BLaER1 (cell line): ENCODE measurements around the gene STON2.

ENCODE experiments used
- H3K27ac ChIP-seq: shearing (Covaris generic); formaldehyde crosslinking; 2 replicates; pipeline ENCODE4 v1.8.1; 2022
- H3K27me3 ChIP-seq: shearing (Covaris generic); formaldehyde crosslinking; 2 replicates; pipeline ENCODE4 v1.8.1; 2022
- H3K36me3 ChIP-seq: shearing (Covaris generic); formaldehyde crosslinking; 2 replicates; pipeline ENCODE4 v1.8.1; 2022
- H3K4me1 ChIP-seq: shearing (Covaris generic); formaldehyde crosslinking; 2 replicates; pipeline ENCODE4 v1.8.1; 2022
- H3K4me2 ChIP-seq: shearing (Covaris generic); formaldehyde crosslinking; 2 replicates; pipeline ENCODE4 v1.8.1; 2022
- H3K4me3 ChIP-seq: shearing (Covaris generic); formaldehyde crosslinking; 2 replicates; pipeline ENCODE4 v1.8.1; 2022
- H3K9ac ChIP-seq: shearing (Covaris generic); formaldehyde crosslinking; 2 replicates; pipeline ENCODE4 v1.8.1; 2022
- H3K9me3 ChIP-seq: shearing (Covaris generic); formaldehyde crosslinking; 2 replicates; pipeline ENCODE4 v1.8.1; 2022
- H4K20me1 ChIP-seq: shearing (Covaris generic); formaldehyde crosslinking; 2 replicates; pipeline ENCODE4 v1.8.1; 2022
- Cebpa-rat ChIP-seq: shearing (Covaris generic); IDR thresholded peaks from 2 replicates; pipeline ENCODE4 v1.8.1; 2022

The STON2 gene

DNA sequence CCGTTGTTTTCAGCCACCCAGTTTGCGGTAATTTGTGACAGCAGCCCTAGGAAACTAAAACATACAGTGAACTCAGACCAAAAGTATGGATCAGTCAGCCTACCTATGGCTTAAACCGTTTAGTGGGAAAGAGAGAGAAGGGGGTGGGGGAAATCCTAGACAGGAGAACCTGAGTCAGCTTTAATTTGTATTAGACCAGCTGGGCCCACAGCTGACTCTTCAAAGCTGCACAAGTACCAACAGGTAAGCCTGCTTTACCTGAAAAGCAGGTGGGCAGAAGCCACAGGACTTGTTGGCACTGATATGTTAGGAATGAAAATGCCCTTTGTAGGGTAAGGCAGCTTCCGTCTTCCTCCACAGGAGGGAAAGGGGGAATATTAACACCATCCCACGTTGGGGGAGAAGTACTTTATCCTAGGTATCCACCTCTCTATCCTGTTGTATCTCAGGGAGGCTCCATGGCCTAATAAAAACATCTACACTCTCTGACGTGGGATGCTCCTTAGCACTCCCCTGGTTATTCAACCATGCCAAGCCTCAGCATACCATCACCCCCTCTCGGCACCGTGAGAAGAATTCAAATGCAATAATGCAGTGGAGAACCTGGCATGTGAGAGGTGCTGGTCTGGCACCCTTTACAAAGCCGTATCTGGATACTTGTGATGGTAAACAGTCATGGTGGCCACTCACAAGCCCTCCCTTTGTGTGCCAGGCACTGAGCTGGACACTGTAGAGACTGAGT, 70.3 kb downstream of the STON2 start:
- TF ChIP-seq Cebpa-rat: no peak
- H3K36me3 ChIP-seq: no peaks in the 10 kb centered on the region
- H3K4me2 ChIP-seq: no peak overlapping the region
- H3K27me3 ChIP-seq: no peaks in the 10 kb centered on the region
- no peak overlapping the region for H3K27ac ChIP-seq
- H3K9ac ChIP-seq: no peak overlapping the region
- H3K4me1 ChIP-seq: no peaks in the 10 kb centered on the region
- no peaks in the 10 kb centered on the region for H3K9me3 ChIP-seq
- no peak overlapping the region for H3K4me3 ChIP-seq
- H4K20me1 ChIP-seq: no peaks in the 10 kb centered on the region

DNA sequence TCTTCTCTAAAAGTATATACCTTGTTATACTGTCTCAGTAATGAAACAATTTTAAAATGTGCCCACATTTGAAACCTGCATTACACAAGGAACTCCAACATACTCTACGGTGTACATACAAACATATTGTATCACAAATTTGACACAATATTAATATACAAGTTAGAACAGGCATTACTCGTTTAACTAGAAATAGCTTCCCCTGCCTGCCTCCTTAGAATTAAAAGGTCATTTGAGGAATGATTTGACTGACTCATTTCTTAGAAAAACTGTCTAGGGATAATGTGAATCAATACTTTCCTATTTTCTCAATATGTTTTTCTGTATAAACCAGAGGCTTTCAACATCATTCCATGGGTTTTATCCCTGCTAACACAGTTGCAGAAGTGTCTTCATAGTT, 73.7 kb downstream of the STON2 start:
- TF ChIP-seq Cebpa-rat: no peak
- no peak overlapping the region for H3K4me3 ChIP-seq
- no peak overlapping the region for H3K27ac ChIP-seq
- no peak overlapping the region for H3K9ac ChIP-seq
- no peaks in the 10 kb centered on the region for H4K20me1 ChIP-seq
- no peaks in the 10 kb centered on the region for H3K36me3 ChIP-seq
- H3K4me1 ChIP-seq: no peaks in the 10 kb centered on the region
- H3K4me2 ChIP-seq: no peak overlapping the region
- no peaks in the 10 kb centered on the region for H3K9me3 ChIP-seq
- H3K27me3 ChIP-seq: no peaks in the 10 kb centered on the region

DNA sequence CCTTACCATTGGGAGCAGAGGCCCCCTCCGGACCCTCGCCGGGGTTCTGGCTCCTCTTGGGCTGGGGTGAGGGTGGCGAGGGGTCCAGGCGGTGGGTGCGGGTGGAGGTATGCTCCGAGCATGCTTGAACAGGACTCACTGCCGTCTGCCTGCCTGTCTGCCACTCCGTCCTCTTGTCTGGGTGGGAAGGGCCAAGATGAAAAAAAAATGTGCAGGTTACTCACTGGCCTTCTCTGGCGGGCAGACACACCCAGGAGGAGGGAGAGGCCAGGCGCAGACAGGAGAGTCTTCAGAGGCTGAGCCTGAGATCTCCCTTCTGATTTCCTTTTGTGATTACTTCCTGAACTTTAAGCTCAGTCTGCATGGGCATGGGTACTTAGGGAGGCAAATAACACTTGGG, 76.1 kb downstream of the STON2 start:
- Histone ChIP-seq H3K4me3 (no peak overlapping the region), H3K36me3 (no peaks in the 10 kb centered on the region), H3K9me3 (0 out of 2 replicates have a peak, but pooled peaks cover 5% of the 10 kb centered on the region), H4K20me1 (no peaks in the 10 kb centered on the region), H3K9ac (no peak overlapping the region), H3K27ac (no peak overlapping the region), H3K4me1 (no peaks in the 10 kb centered on the region), H3K27me3 (no peaks in the 10 kb centered on the region), H3K4me2 (no peak overlapping the region)
- TF ChIP-seq Cebpa-rat: no peak

DNA sequence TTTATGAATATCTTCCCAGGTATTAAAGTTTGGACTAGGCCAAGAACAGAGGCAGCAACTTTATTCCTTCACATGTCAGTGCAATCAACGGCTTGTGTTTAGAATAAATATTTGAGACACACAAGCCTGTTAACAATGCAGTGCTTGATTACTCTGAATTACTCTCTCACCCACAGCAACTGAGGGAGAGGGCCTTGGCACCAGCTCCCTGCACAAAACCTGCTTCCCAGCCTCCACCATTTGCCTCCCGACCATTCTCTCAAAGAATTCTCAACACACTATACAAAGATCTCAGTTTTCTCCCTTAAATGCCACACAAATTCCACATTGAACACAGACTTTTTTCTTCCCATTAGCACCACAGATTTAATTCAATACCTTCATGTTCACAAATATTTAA, 77.0 kb downstream of the STON2 start:
- no peak overlapping the region for H3K27ac ChIP-seq
- no peak overlapping the region for H3K4me3 ChIP-seq
- no peaks in the 10 kb centered on the region for H3K36me3 ChIP-seq
- no peaks in the 10 kb centered on the region for H4K20me1 ChIP-seq
- no peak overlapping the region for H3K4me2 ChIP-seq
- no peak overlapping the region for H3K9ac ChIP-seq
- H3K9me3 ChIP-seq: 0 out of 2 replicates have a peak, but pooled peaks cover 5% of the 10 kb centered on the region
- no peak for TF ChIP-seq Cebpa-rat
- no peaks in the 10 kb centered on the region for H3K27me3 ChIP-seq
- no peaks in the 10 kb centered on the region for H3K4me1 ChIP-seq

DNA sequence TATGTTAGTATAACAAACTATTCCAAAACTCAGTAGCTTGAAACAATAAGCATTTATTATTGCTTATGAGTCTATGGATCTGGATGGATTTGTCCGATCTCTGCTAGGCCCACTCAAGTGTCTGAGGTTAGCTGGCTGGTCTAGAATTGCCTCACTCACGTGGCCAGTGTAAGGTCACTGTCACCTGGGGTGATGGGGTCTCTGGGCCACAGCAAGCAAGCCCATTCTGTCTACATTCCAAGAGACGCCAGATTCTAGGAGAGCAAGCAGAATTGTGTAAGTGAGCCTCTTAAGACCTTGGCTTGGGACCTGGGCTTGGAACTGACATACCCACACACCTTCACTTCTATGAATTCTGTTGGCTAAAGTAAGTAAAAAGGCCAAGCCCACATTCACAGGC, 80.2 kb downstream of the STON2 start:
- Histone ChIP-seq H3K4me3 (no peak overlapping the region), H3K9ac (no peak overlapping the region), H3K27me3 (no peaks in the 10 kb centered on the region), H3K4me1 (no peaks in the 10 kb centered on the region), H3K9me3 (0 out of 2 replicates have a peak, but pooled peaks cover 5% of the 10 kb centered on the region), H3K27ac (no peak overlapping the region), H3K36me3 (no peaks in the 10 kb centered on the region), H3K4me2 (no peak overlapping the region), H4K20me1 (no peaks in the 10 kb centered on the region)
- no peak for TF ChIP-seq Cebpa-rat

DNA sequence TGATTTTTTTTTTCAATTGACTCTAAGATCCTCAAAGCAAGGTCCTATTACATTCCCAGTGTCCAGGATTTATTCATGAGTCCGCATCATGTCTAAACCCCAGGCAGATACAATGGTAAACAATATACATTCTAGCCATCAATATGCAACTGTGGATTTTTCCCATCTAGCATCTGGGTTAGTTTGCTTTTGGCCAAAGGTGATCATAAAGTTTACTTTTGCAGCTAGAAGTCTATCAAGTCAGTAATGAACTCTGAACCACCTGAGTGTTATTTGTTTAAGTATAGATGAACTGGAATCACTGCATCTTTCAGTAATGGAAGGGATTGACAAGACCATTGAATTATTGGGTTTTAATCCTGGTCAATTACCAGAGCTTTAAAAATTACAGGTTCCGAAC, 80.8 kb downstream of the STON2 start:
- H3K4me3 ChIP-seq: no peak overlapping the region

DNA sequence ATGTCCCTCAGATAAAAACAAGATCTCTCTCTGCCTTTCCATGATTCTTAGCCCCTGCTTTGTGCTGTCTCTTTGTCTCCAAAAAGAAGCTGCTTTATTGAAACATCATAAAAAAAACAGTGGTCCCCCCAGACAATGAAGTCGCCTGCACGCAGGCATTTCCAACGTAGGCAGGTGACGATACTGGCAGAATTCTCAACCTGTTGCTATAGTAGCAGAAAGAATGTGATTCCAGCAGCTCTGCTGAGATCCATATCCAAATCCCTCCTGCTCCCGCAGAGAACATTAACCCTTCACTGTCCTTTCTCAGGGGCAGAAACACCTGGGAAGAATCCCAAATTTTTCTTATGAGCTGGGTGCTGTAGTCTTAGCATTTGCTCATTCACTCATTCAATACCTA, 84.8 kb downstream of the STON2 start:
- Histone ChIP-seq H3K4me1 (no peaks in the 10 kb centered on the region), H3K9me3 (no peaks in the 10 kb centered on the region), H3K4me3 (no peak overlapping the region), H3K36me3 (no peaks in the 10 kb centered on the region), H4K20me1 (no peaks in the 10 kb centered on the region), H3K27me3 (no peaks in the 10 kb centered on the region), H3K27ac (no peak overlapping the region), H3K9ac (no peak overlapping the region), H3K4me2 (no peak overlapping the region)
- TF ChIP-seq Cebpa-rat: no peak

More for the DNA sequence above, 80.8 kb downstream of the STON2 start:
- Histone ChIP-seq H3K4me2 (no peak overlapping the region), H3K9me3 (0 out of 2 replicates have a peak, but pooled peaks cover 5% of the 10 kb centered on the region), H3K9ac (no peak overlapping the region), H3K27me3 (no peaks in the 10 kb centered on the region), H3K36me3 (no peaks in the 10 kb centered on the region), H3K4me1 (no peaks in the 10 kb centered on the region), H4K20me1 (no peaks in the 10 kb centered on the region), H3K27ac (no peak overlapping the region)
- TF ChIP-seq Cebpa-rat: no peak

DNA sequence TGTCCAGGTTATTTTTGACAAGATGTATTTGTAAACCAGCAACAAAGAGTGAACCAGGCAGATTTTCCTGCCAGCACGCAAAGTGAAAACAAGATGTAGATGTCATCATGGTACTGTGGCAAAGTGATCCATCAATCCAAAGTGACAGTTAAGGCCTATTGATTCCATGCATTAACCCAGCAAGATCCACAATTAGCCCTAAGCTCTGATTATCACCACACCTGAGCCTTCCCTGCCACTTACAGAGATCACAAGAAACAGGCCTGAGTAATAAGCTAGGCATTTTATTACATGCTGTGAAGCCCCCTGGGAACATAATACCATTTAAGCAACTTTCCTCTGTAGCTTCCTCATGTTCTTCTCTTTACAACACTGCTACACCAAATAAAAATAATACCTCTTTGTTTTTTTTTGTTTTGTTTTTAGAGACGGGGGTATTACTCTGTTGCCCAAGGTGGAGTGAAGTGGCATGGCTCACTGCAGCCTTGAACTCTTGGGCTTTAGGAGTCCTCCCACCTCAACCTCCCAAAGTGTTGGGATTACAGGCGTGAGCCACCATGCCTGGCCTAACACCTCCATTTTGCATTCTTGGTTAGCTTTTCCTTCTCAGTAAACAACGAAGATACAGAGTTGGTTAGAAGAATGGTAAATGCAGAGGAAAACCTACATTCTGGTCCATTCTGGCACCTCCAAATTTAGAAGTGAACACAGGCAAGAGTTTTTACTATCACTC, 85.5 kb downstream of the STON2 start:
- Histone ChIP-seq H3K4me1 (no peaks in the 10 kb centered on the region), H3K4me3 (no peak overlapping the region), H3K36me3 (no peaks in the 10 kb centered on the region), H3K9ac (no peak overlapping the region), H3K27me3 (no peaks in the 10 kb centered on the region), H3K4me2 (no peak overlapping the region), H4K20me1 (no peaks in the 10 kb centered on the region), H3K27ac (no peak overlapping the region), H3K9me3 (no peaks in the 10 kb centered on the region)
- TF ChIP-seq Cebpa-rat: no peak

DNA sequence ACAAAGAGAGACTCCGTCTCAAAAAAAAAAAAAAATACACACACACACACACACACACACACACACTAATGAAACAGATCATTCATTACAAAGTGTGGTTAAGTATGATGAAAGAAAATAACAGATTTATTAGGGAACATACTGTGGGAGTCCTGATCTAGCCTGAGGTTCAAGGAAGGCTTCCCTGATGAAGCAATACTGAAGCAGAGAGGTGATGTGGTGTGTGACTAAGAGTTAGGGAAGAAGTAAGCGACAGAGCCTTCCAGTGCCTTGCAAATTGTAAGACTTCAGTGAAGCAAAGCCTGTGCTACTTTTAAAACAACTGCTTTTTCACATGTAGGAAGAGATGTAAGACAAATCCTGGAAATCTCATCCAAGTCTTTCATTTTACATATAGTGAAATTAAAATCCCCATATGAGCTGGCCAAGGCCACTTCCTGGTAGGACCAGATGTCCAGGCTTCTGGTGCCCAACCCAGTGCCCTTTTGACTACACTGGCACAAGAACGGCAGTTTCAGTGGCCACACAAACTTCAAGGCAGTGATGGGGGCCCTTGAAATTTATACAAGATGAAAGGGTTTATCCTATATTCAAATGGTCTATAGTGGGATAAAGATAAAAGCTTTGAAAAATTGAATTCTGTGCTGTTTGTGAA, 86.2 kb downstream of the STON2 start:
- no peaks in the 10 kb centered on the region for H3K4me1 ChIP-seq
- TF ChIP-seq Cebpa-rat: no peak
- H3K9me3 ChIP-seq: no peaks in the 10 kb centered on the region
- H3K27ac ChIP-seq: no peak overlapping the region
- H3K9ac ChIP-seq: no peak overlapping the region
- no peaks in the 10 kb centered on the region for H4K20me1 ChIP-seq
- no peak overlapping the region for H3K4me2 ChIP-seq
- no peak overlapping the region for H3K4me3 ChIP-seq
- H3K27me3 ChIP-seq: no peaks in the 10 kb centered on the region
- H3K36me3 ChIP-seq: no peaks in the 10 kb centered on the region

DNA sequence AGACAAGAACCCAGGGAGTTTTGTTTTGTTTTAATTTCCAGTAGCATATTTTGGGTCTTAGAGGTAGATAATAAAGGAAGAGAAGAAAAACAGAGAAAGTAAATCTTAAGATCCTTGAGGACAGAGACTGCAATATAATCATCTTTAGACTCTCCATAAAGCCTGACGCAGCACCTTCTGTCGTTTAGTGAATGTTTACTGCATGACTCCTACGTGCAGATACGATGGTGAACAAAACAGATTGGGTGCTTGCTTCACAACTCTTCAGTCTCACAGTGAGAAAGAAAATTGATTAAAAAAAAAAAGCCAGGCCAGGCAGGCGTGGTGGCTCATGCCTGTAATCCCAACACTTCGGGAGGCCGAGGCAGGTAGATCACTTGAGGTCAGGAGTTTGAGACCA, 86.9 kb downstream of the STON2 start:
- Histone ChIP-seq H3K4me2 (no peak overlapping the region), H3K27ac (no peak overlapping the region), H3K4me1 (no peaks in the 10 kb centered on the region), H3K27me3 (no peaks in the 10 kb centered on the region), H3K9me3 (no peaks in the 10 kb centered on the region), H3K9ac (no peak overlapping the region), H3K36me3 (no peaks in the 10 kb centered on the region), H3K4me3 (no peak overlapping the region), H4K20me1 (no peaks in the 10 kb centered on the region)
- no peak for TF ChIP-seq Cebpa-rat
